ENCODE measurements around the gene NDUFS7.

Gene NDUFS7

GRCh38 chr19:1364070-1364704 is 19.5 kb upstream of the NDUFS7 start:
- no peak for DNase-seq (ENCODE audit: low read depth in 3 of 3, low spot score in 1 of 3)

- no peak for DNase-seq (ENCODE audit: low read depth in 3 of 3, low spot score in 1 of 3)
Measured at GRCh38 chr19:1365319-1366269, 18.1 kb upstream of the NDUFS7 start.

DNA sequence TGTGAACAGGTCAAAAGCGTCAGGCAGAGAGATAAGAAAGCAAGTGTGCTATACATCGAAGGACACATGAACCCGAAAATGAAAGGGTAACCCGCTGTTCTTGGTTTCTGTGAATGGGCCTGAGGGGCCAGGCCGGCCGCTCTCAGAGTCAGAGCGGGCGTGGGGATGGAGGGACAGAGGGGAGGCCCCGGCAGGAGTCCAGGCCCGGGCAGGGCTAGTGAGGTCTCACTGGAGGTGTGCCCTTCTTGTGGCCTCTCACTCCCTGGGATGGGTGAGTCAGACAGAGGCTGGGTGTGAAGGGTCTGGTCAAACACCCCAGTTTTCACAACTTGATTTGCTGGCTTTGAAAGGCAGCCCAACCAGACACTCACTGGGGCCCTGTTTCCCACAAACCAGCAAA is 17.4 kb upstream of the NDUFS7 start:
- DNase-seq (ENCODE audit: low read depth in 3 of 3, low spot score in 1 of 3) = no peak

DNA sequence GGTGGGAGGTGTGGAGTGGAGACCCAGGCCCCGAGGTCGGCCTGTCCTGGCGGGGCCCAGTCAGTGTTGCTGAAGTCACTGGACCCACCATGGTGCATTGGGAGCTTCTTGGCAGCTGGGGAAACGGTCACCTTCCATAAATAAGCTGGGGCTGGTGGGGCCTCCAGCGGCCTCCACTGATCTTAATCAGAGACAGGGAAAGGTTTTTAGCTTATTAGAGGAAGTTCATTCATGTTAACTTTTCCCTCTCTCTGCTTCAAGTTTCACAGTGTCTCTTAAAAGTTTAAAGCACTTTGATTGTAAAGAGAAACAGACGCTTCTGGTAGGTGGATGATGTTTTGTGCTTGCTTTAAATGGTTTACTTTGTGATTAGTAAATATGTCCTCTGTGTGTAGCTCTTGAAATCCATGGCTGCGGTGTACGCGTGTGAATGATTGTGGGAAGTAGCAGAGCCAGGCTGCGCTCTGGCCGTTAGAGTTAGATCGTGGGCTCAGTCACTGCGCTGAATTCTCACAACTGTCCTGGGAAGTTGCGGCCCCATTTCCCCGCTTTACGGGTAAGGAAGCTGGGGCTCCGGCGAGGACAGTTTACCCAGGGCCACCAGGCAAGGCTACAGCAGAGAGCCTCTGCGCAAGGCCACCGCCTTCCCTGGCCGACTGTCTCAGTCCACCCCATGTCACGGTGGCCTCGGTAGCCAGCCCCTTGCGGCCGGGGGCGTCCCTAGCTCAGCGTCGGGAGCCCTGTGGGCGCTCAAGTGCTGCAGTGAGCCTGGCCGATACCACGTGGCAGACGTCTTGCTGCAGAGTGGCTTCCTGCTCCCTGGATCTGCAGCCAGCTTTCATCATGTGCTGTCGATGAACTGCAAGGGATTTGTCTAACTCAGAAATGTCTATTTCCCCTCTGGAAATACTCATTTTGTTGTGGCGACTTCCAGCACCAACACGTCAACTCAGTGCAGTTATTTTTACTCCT is 16.5 kb upstream of the NDUFS7 start:
- no peak for DNase-seq (ENCODE audit: low read depth in 3 of 3, low spot score in 1 of 3)

GRCh38 chr19:1369214-1369805 is 14.4 kb upstream of the NDUFS7 start:
- DNase-seq (ENCODE audit: low read depth in 3 of 3, low spot score in 1 of 3) = no peak

DNA sequence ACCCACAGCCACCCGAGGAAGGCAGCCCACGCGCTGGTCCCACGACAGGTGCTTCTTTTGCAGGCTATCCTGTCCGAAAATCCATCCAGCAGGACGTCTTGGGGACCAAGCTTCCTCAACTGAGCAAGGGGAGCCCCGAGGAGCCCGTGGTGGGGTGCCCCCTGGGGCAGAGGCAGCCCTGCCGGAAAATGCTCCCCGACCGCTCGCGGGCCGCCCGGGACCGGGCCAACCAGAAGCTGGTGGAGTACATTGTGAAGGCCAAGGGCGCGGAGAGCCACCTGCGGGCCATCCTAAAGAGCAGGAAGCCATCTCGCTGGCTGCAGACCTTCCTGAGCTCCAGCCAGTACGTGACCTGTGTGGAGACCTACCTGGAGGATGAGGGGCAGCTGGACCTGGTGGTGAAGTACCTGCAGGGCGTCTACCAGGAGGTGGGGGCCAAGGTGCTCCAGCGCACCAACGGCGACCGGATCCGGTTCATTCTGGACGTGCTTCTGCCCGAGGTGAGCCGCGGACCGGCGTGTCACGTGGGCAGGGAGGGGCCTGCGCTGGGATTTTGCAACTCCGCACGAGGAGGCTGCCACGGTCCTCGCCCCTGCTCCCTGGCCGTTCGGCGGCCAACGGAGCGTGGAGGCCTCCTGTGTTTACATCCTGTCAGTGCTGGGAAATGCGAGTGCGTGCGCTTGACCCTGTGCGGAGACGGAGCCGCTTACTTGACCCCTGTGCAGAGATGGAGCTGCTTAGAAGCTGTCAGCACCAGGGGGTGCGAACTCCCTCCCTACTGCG is 12.9 kb upstream of the NDUFS7 start:
- DNase-seq (ENCODE audit: low read depth in 3 of 3, low spot score in 1 of 3) = no peak

GRCh38 chr19:1373042-1373533 is 10.6 kb upstream of the NDUFS7 start:
- no peak for DNase-seq (ENCODE audit: low read depth in 3 of 3, low spot score in 1 of 3)

- DNase-seq (ENCODE audit: low read depth in 3 of 3, low spot score in 1 of 3) = no peak
Measured at GRCh38 chr19:1373534-1374249, 10.0 kb upstream of the NDUFS7 start.

DNA sequence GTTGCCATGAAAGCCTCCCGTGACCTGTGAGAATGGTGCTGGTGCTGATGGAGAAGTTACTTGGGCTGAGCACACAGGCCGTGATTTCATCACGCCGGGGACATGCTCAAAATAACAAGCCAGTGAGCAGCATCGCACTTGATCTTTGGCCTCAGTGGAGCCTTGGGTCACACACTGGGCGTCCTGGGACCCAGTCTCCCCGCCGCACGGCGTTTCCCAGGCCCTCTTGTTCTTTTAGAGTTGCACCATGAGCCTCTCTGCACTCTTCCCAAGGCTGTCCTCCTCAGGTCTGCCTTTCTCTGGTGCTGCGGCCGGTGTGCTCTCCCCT is 9.5 kb upstream of the NDUFS7 start:
- no peak for DNase-seq (ENCODE audit: low read depth in 3 of 3, low spot score in 1 of 3)

- no peak for DNase-seq (ENCODE audit: low read depth in 3 of 3, low spot score in 1 of 3)
Measured at GRCh38 chr19:1376415-1376805, 7.3 kb upstream of the NDUFS7 start.

GRCh38 chr19:1377176-1377964 is 6.3 kb upstream of the NDUFS7 start:
- DNase-seq (ENCODE audit: low read depth in 3 of 3, low spot score in 1 of 3) = no peak

GRCh38 chr19:1377965-1378785 is 5.5 kb upstream of the NDUFS7 start:
- no peak for DNase-seq (ENCODE audit: low read depth in 3 of 3, low spot score in 1 of 3)

DNA sequence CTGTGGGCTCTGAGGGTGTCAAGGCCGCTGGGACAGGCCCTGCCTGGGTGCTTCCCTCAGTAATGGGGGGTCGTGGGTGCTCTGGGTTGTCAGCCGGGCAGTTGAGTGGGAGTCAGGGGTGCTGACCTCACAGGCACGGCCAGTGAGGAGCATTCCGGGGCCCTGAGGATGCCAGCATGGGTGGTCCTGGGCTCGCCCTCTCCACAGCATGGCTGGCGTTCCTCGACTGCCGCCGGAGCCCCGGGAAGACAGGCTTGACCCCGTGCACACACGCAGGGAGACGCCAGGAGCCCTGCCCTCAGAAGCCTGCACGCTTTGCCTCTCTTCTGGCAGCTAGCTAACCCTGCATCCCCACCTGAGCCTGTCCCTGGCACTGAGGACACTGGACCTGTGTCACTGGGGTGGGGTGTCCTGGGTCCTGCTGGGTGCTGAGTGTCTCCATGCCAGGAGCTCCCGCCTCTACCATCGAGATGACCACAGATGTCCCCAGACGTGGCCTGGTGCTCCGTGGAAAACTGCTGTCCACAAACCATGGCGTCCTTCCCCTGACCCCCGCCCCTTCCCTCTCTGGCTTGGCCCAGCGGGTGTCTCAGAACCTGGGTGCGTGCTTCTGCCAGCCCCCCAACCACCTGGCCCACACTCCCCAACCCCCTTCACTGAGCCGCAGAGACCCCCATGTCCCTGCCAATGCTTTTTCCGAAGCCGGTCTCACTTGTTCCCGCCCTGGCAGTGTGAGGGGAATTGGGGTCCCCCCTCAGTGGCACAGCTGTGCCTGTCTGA is 4.4 kb upstream of the NDUFS7 start:
- DNase-seq (ENCODE audit: low read depth in 3 of 3, low spot score in 1 of 3) = no peak

GRCh38 chr19:1379961-1380489 is 3.7 kb upstream of the NDUFS7 start:
- DNase-seq (ENCODE audit: low read depth in 3 of 3, low spot score in 1 of 3) = no peak

- DNase-seq (ENCODE audit: low read depth in 3 of 3, low spot score in 1 of 3) = no peak
Measured at GRCh38 chr19:1382250-1382649, 1.5 kb upstream of the NDUFS7 start.

- no peak for DNase-seq (ENCODE audit: low read depth in 3 of 3, low spot score in 1 of 3)
Measured at GRCh38 chr19:1383017-1383311, 743 bp upstream of the NDUFS7 start.

DNA sequence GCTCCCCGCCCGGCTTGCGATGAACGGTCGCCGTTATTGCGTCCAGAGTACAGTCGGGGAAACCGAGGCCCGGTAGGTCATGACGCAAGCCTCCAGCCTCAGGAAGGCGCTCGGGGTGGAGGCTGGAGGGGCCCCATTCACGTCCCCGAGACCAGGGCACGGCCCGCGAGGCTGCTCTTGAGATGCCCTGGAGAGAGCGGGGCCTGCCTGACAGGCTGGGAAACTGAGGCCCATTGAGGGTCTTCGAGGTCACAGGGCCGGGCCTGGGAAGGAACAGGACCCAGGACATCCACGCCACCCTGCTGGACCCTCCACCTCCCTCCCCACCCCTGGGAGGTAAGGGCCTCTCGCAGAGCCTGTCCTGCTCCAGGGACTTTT is 367 bp downstream of the NDUFS7 start:
- no peak for DNase-seq (ENCODE audit: low read depth in 3 of 3, low spot score in 1 of 3)
